ENCODE measurements around the gene SLC5A11. TPM values are rescaled to one million over a fixed set of nuclear protein-coding genes. Genes with fewer than 3 reads are reported as not detected.
A peak's percentile ranks its signal among the peaks of the same experiment; 100 is the strongest.

Gene SLC5A11
- total RNA-seq, 2 donors from 2014 or later: not detected

DNA sequence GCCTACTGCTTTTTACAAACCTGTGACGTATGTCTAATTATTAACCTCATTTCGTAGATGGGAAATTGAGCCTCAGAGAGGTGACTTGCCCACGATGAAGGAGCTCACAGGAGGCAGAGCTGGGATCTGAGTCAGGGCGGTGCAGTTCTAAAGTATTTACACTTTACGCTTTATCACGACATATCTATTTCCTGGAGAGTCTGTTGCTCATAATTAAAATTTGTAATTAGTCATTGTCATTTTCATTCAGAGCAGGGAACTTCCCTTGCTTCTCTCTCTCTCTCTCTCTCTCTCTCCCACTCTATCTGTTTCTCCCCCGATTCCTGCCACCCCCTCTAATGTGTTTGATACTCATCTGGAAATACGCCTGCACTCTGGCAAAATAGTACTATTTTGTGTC lies 5.9 kb downstream of the SLC5A11 start:
- Histone ChIP-seq H3K4me1 (peaks cover 0 to 9% of the 10 kb centered on the region in 2 donors), H3K27ac (no peak overlapping the region), H3K4me3 (no peak overlapping the region), H3K36me3 (no peaks in the 10 kb centered on the region), H3K9me3 (no peaks in the 10 kb centered on the region), H3K27me3 (no peaks in the 10 kb centered on the region)
- TF ChIP-seq, protein P1, sequence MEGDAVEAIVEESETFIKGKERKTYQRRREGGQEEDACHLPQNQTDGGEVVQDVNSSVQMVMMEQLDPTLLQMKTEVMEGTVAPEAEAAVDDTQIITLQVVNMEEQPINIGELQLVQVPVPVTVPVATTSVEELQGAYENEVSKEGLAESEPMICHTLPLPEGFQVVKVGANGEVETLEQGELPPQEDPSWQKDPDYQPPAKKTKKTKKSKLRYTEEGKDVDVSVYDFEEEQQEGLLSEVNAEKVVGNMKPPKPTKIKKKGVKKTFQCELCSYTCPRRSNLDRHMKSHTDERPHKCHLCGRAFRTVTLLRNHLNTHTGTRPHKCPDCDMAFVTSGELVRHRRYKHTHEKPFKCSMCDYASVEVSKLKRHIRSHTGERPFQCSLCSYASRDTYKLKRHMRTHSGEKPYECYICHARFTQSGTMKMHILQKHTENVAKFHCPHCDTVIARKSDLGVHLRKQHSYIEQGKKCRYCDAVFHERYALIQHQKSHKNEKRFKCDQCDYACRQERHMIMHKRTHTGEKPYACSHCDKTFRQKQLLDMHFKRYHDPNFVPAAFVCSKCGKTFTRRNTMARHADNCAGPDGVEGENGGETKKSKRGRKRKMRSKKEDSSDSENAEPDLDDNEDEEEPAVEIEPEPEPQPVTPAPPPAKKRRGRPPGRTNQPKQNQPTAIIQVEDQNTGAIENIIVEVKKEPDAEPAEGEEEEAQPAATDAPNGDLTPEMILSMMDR (IDR thresholded peaks at IDR 0.05): no peak
- no peak for DNase-seq (ENCODE audit: low spot score)

DNA sequence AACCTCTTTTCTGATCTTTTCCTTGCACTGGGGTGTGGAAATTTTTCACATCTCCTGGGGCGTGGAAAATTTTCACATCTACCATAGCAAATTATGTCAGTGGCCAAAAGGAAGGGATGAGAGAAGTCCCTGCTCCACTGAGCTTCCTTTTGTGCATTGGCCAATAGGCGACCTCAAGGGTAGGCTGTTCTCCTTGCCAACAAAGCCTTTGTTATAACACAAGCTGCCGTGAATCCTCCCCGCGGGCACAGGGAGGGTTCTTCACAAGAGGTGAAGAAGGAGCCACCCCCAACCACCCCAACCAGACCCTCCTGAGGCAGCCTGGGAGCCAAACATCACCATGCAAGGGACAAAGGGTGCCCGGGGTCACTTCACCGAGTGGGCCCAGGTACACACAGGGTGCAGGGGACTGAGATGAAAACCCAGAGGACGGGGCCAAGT lies 6.5 kb downstream of the SLC5A11 start:
- H3K36me3 ChIP-seq: no peaks in the 10 kb centered on the region
- no peak for DNase-seq (ENCODE audit: low spot score)
- peaks cover 0 to 9% of the 10 kb centered on the region in 2 donors for H3K4me1 ChIP-seq
- H3K9me3 ChIP-seq: no peaks in the 10 kb centered on the region
- TF ChIP-seq, protein P1 (IDR thresholded peaks at IDR 0.05): no peak
- H3K27ac ChIP-seq: no peak overlapping the region
- H3K4me3 ChIP-seq: no peak overlapping the region
- no peaks in the 10 kb centered on the region for H3K27me3 ChIP-seq

- TF ChIP-seq, protein P1 (IDR thresholded peaks at IDR 0.05): no peak
- no peaks in the 10 kb centered on the region for H3K27me3 ChIP-seq
- H3K4me1 ChIP-seq: peaks cover 0 to 9% of the 10 kb centered on the region in 2 donors
- no peak for DNase-seq (ENCODE audit: low spot score)
- H3K9me3 ChIP-seq: no peaks in the 10 kb centered on the region
- no peak overlapping the region for H3K27ac ChIP-seq
- peak overlapping the region in 1 of 2 donors; percentile 18 for H3K4me3 ChIP-seq
- H3K36me3 ChIP-seq: no peaks in the 10 kb centered on the region
Observed at GRCh38 chr16:24853169-24853824, 7.5 kb downstream of the SLC5A11 start.

DNA sequence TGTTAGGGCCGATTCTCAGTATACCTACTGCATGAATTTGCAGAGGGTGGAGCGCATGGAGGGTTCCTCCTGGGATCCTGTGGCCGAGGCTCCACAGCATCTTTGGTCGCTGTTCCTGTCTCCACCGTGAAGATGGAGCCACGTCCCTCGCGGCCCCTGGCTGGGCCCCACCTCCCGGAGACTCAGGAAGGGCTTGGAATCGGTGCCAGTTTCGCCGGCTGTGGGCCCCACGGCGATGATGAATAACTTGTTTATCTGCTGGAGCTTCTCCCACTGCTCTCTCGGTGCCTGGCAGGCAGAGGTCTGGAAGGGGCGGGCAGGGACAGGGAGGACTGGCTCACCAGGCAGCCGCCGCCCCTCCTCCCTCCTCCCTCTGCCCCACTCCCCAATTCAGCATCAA lies 8.1 kb downstream of the SLC5A11 start:
- H3K9me3 ChIP-seq: no peaks in the 10 kb centered on the region
- H3K36me3 ChIP-seq: no peaks in the 10 kb centered on the region
- H3K27me3 ChIP-seq: no peaks in the 10 kb centered on the region
- no peak overlapping the region for H3K27ac ChIP-seq
- no peak for DNase-seq (ENCODE audit: low spot score)
- H3K4me3 ChIP-seq: peak overlapping the region in 1 of 2 donors; percentile 18
- peaks cover 0 to 9% of the 10 kb centered on the region in 2 donors for H3K4me1 ChIP-seq
- TF ChIP-seq, protein P1 (IDR thresholded peaks at IDR 0.05): no peak

DNA sequence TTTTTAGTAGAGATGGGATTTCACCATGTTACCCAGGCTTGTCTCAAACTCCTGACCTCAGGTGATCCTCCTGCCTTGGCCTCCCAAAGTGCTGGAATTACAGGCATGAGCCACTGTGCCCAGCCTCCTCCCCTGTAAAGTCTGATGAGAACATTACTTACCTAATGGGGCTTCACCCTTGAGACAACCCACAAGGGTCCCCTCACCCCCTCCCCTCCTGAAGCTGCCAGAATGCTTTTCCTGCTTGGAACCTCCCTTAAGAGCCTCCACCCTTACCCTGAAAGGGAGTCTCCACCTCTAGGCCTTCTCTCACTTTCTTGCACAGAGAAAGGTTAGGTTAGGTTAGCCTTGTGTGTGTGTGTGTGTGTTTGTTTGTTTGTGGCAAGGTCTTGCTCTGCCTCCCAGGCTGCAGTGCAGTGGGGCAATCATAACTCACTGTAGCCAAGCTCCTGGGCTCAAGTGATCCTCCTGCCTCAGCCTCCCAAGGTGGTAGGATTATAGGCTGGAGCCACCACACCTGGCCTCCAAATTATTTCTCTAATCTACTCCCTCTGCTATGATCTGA lies 8.9 kb downstream of the SLC5A11 start:
- no peak for DNase-seq (ENCODE audit: low spot score)
- H3K27me3 ChIP-seq: no peaks in the 10 kb centered on the region
- H3K36me3 ChIP-seq: no peaks in the 10 kb centered on the region
- no peaks in the 10 kb centered on the region for H3K9me3 ChIP-seq
- peaks cover 0 to 9% of the 10 kb centered on the region in 2 donors for H3K4me1 ChIP-seq
- H3K4me3 ChIP-seq: no peak overlapping the region
- TF ChIP-seq, protein P1 (IDR thresholded peaks at IDR 0.05): no peak
- H3K27ac ChIP-seq: no peak overlapping the region

Data from right atrium auricular region (tissue), 2 donors.